CD14-positive monocyte (primary cell): ENCODE measurements around the gene PHF12. TPM values are rescaled to one million over a fixed set of nuclear protein-coding genes. Genes with fewer than 3 reads are reported as not detected.

Experiments
- DNase-seq, 3 donors: peaks; one replicate each; pipeline ENCODE4 v3.0.0-alpha.2; 2011 to 2022
- H2AFZ ChIP-seq: 2 replicates; pipeline ENCODE4 v1.6.0; 2012; ENCODE audit warnings: mild to moderate bottlenecking, low read depth, low read length, inconsistent platforms; ENCODE audit not compliant: insufficient read depth, poor library complexity, severe bottlenecking
- H3K27ac ChIP-seq, 2 donors: 1 replicate in 1 of 2; 2 replicates in 1 of 2; pipeline ENCODE4 v1.5.1; 2012 to 2013; ENCODE audit warnings: low read length in 2 of 2, control low read depth in 1 of 2, inconsistent platforms in 1 of 2, low read depth in 1 of 2, mild to moderate bottlenecking in 1 of 2
- H3K27me3 ChIP-seq, 2 donors: one replicate each; pipeline versions ENCODE4 v1.6.0 to v1.6.1; 2011 to 2013; ENCODE audit warnings: low read length in 2 of 2; ENCODE audit not compliant: control insufficient read depth in 2 of 2, insufficient read depth in 2 of 2
- H3K36me3 ChIP-seq, 2 donors: replicated peaks in 1 of 2; 1 replicate in 1 of 2; 2 replicates in 1 of 2; pipeline versions ENCODE4 v1.5.1 to v1.6.1; 2012 to 2013; ENCODE audit warnings: low read length in 2 of 2, control low read depth in 1 of 2, inconsistent platforms in 1 of 2, mild to moderate bottlenecking in 1 of 2; ENCODE audit not compliant: insufficient read depth in 2 of 2, control insufficient read depth in 1 of 2
- H3K4me1 ChIP-seq, 2 donors: 1 replicate in 1 of 2; 2 replicates in 1 of 2; pipeline versions ENCODE4 v1.5.1 to v1.6.1; 2012 to 2013; ENCODE audit warnings: low read length in 2 of 2, control low read depth in 1 of 2, inconsistent platforms in 1 of 2, mild to moderate bottlenecking in 1 of 2, moderate library complexity in 1 of 2; ENCODE audit not compliant: insufficient read depth in 2 of 2, control insufficient read depth in 1 of 2
- H3K4me2 ChIP-seq: replicated peaks from 2 replicates; pipeline ENCODE3; 2012; ENCODE audit warnings: low read length, moderate library complexity, mild to moderate bottlenecking; ENCODE audit not compliant: poor library complexity, severe bottlenecking; ENCODE audit errors: extremely low read depth
- H3K4me3 ChIP-seq, 3 experiments: fragments of 200-600 bp in 1 of 3; sonication (generic) in 1 of 3; replicated peaks in 1 of 3; 1 replicate in 2 of 3; 2 replicates in 1 of 3; pipeline ENCODE4 v1.5.1; 2011 to 2013; ENCODE audit warnings: low read length in 3 of 3, mild to moderate bottlenecking in 3 of 3, control low read depth in 2 of 3, low read depth in 2 of 3, inconsistent platforms in 1 of 3, moderate library complexity in 1 of 3
- H3K79me2 ChIP-seq: 2 replicates; pipeline ENCODE4 v1.6.0; 2012; ENCODE audit warnings: mild to moderate bottlenecking, control low read depth, inconsistent platforms, low read length, moderate library complexity; ENCODE audit not compliant: insufficient read depth
- H3K9ac ChIP-seq: 2 replicates; pipeline ENCODE4 v1.6.0; 2017; ENCODE audit warnings: low read length, mild to moderate bottlenecking; ENCODE audit not compliant: insufficient read depth, poor library complexity, severe bottlenecking
- H3K9me3 ChIP-seq, 2 donors: replicated peaks in 1 of 2; 1 replicate in 1 of 2; 2 replicates in 1 of 2; pipeline versions ENCODE4 v1.5.1 to v1.6.1; 2012 to 2013; ENCODE audit warnings: low read length in 2 of 2, control low read depth in 1 of 2; ENCODE audit not compliant: control insufficient read depth in 1 of 2, insufficient read depth in 1 of 2
- H4K20me1 ChIP-seq: 2 replicates; pipeline ENCODE4 v1.6.0; 2012; ENCODE audit warnings: mild to moderate bottlenecking, low read length, control low read depth, moderate library complexity; ENCODE audit not compliant: insufficient read depth
- H3K27ac Mint-ChIP-seq, 7 donors: one replicate each; pipeline ENCODE4 v1.8.0; 2020; ENCODE audit warnings: mild to moderate bottlenecking in 7 of 7, mixed read lengths in 7 of 7, moderate library complexity in 6 of 7, inconsistent platforms in 2 of 7
- H3K27me3 Mint-ChIP-seq, 3 donors: one replicate each; pipeline ENCODE4 v1.8.0; 2021 to 2022; ENCODE audit warnings: low read depth in 3 of 3, mild to moderate bottlenecking in 3 of 3, mixed read lengths in 3 of 3, moderate library complexity in 3 of 3, inconsistent platforms in 1 of 3
- H3K36me3 Mint-ChIP-seq, 2 donors: one replicate each; pipeline ENCODE4 v1.8.0; 2020; ENCODE audit warnings: mixed read lengths in 2 of 2, inconsistent platforms in 1 of 2, mild to moderate bottlenecking in 1 of 2
- H3K4me1 Mint-ChIP-seq: one replicate; pipeline ENCODE4 v1.8.0; 2020; ENCODE audit warnings: mild to moderate bottlenecking, mixed read lengths
- H3K4me3 Mint-ChIP-seq, 2 donors: one replicate each; pipeline ENCODE4 v1.8.0; 2020; ENCODE audit warnings: mild to moderate bottlenecking in 2 of 2, mixed read lengths in 2 of 2, moderate library complexity in 1 of 2
- H3K9me3 Mint-ChIP-seq, 7 donors: one replicate each; pipeline ENCODE4 v1.8.0; 2020 to 2022; ENCODE audit warnings: mixed read lengths in 7 of 7, mild to moderate bottlenecking in 6 of 7, moderate library complexity in 6 of 7, inconsistent platforms in 2 of 7
- WGBS: methylation state at CpG from one replicate; pipeline ENCODE4 v1.1.5; 2013; ENCODE audit warnings: missing lambda C conversion rate; ENCODE audit not compliant: insufficient coverage; 5-methylcytosine and 5-hydroxymethylcytosine counted together
- intact Hi-C, 2 donors: fragments of 100-400 bp; cut with micrococcal nuclease; formaldehyde crosslinking; loops; one replicate each; pipeline versions ENCODE4 v1.15.0 to v1.15.1; 2023
- polyA plus RNA-seq, 3 donors: library from polyadenylated mRNA; depleted of rRNA in 1 of 3; unstranded in 2 of 3; stranded (reverse) in 1 of 3; fragments of 300-500 nt in 2 of 3; fragments of >200 nt in 1 of 3; fragmentation: Illumina TruSeq in 2 of 3; gene quantifications; 1 replicate in 2 of 3; 2 replicates in 1 of 3; pipeline ENCODE4 v1.2.3, GENCODE V29; 2012 to 2021
- TF ChIP-seq, protein P1 (sequence below): fragments of 200-600 bp; IDR thresholded peaks from one replicate; pipeline ENCODE4 v1.8.0; 2022; ENCODE audit warnings: antibody characterized with exemption, mild to moderate bottlenecking

The PHF12 gene
- polyA plus RNA-seq, 3 donors: 1.4 to 62.5 (median 2.5) TPM

- TF ChIP-seq, protein P1, sequence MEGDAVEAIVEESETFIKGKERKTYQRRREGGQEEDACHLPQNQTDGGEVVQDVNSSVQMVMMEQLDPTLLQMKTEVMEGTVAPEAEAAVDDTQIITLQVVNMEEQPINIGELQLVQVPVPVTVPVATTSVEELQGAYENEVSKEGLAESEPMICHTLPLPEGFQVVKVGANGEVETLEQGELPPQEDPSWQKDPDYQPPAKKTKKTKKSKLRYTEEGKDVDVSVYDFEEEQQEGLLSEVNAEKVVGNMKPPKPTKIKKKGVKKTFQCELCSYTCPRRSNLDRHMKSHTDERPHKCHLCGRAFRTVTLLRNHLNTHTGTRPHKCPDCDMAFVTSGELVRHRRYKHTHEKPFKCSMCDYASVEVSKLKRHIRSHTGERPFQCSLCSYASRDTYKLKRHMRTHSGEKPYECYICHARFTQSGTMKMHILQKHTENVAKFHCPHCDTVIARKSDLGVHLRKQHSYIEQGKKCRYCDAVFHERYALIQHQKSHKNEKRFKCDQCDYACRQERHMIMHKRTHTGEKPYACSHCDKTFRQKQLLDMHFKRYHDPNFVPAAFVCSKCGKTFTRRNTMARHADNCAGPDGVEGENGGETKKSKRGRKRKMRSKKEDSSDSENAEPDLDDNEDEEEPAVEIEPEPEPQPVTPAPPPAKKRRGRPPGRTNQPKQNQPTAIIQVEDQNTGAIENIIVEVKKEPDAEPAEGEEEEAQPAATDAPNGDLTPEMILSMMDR: no peak
- Histone ChIP-seq H3K9me3 (no peaks in the 10 kb centered on the region), H2AFZ (no peak overlapping the region), H4K20me1 (peaks cover 13% of the 10 kb centered on the region), H3K79me2 (peaks cover 80% of the 10 kb centered on the region), H3K4me1 (peaks cover 38 to 50% of the 10 kb centered on the region in 2 donors), H3K36me3 (peaks cover 34 to 40% of the 10 kb centered on the region in 2 donors), H3K9ac (peak overlapping the region; percentile 47), H3K27ac (peak overlapping the region; percentile 84 to 95), H3K27me3 (no peaks in the 10 kb centered on the region), H3K4me2 (peak overlapping the region; percentile 70), H3K4me3 (peak overlapping the region; percentile 10 to 55 (median 52))
- H3K9me3 Mint-ChIP-seq: peaks cover 0 to 4% (median 0%) of the 10 kb centered on the region in 7 donors
- H3K27me3 Mint-ChIP-seq: no peaks in the 10 kb centered on the region
- no CpG with 5 or more reads among the region's 2 CpGs for WGBS
- intact Hi-C loops: loop anchor here in 1 of 2 donors (2.0 kb wide), 1 partner anchor 23 kb away; no protein-coding TSS in a partner anchor
- DNase-seq: peak; percentile 89 to 96 (median 90)
- H3K4me3 Mint-ChIP-seq: peak overlapping the region; percentile 68 to 87
- H3K36me3 Mint-ChIP-seq: peaks cover 57 to 63% of the 10 kb centered on the region in 2 donors
- peaks cover 54% of the 10 kb centered on the region for H3K4me1 Mint-ChIP-seq
- H3K27ac Mint-ChIP-seq: peak overlapping the region; percentile 97 to 99 (median 99)
These were observed 25.4 kb downstream of the PHF12 start for GRCh38 chr17:28925912-28926365.

GRCh38 chr17:28920201-28920600 lies 31.1 kb downstream of the PHF12 start:
- Mint-ChIP-seq H3K4me1 (peaks cover 17% of the 10 kb centered on the region), H3K36me3 (peaks cover 85 to 95% of the 10 kb centered on the region in 2 donors), H3K27me3 (peaks cover 0 to 2% (median 0%) of the 10 kb centered on the region in 3 donors), H3K4me3 (no peak overlapping the region), H3K9me3 (no peaks in the 10 kb centered on the region), H3K27ac (peak overlapping the region in 5 of 7 donors; percentile 25 to 69 (median 35))
- H3K4me2 ChIP-seq: no peak overlapping the region
- peaks cover 8 to 17% of the 10 kb centered on the region in 2 donors for H3K4me1 ChIP-seq
- DNase-seq: no peak
- intact Hi-C loops: no loop called here
- TF ChIP-seq, protein P1: no peak
- H3K4me3 ChIP-seq: no peak overlapping the region
- no peaks in the 10 kb centered on the region for H3K9me3 ChIP-seq
- H3K27ac ChIP-seq: no peak overlapping the region
- no peak overlapping the region for H3K9ac ChIP-seq
- H3K27me3 ChIP-seq: no peaks in the 10 kb centered on the region
- H3K79me2 ChIP-seq: peaks cover 31% of the 10 kb centered on the region
- H4K20me1 ChIP-seq: peaks cover 33% of the 10 kb centered on the region
- H2AFZ ChIP-seq: no peak overlapping the region
- peaks cover 88 to 90% of the 10 kb centered on the region in 2 donors for H3K36me3 ChIP-seq
